WTC11 (cell line): ENCODE measurements around the gene TNN.

Source experiments
- ELF4 ChIP-seq: sonication (generic); formaldehyde crosslinking; IDR thresholded peaks from 2 replicates; pipeline ENCODE4 v1.8.1; 2022; ENCODE audit warnings: low read depth, mild to moderate bottlenecking, moderate library complexity, missing genetic modification reagents
- SP1 ChIP-seq: sonication (generic); formaldehyde crosslinking; conservative IDR thresholded peaks from 2 replicates; pipeline ENCODE4 v1.8.1; 2022; ENCODE audit warnings: missing genetic modification reagents
- TEAD4 ChIP-seq: sonication (generic); formaldehyde crosslinking; IDR thresholded peaks from 2 replicates; pipeline ENCODE4 v1.8.0; 2022; ENCODE audit warnings: mild to moderate bottlenecking, missing genetic modification reagents
- ZNF232 ChIP-seq: sonication (generic); formaldehyde crosslinking; IDR thresholded peaks from 2 replicates; pipeline ENCODE4 v1.8.0; 2022; ENCODE audit warnings: mild to moderate bottlenecking, missing genetic modification reagents
- ZNF263 ChIP-seq: sonication (generic); formaldehyde crosslinking; IDR thresholded peaks from 2 replicates; pipeline ENCODE4 v1.8.1; 2022; ENCODE audit warnings: low read depth, mild to moderate bottlenecking, moderate library complexity, missing genetic modification reagents
- TF ChIP-seq, protein P1 (sequence below): fragments of 200-600 bp; IDR thresholded peaks from 2 replicates; pipeline ENCODE4 v1.8.0; 2022; ENCODE audit warnings: antibody characterized with exemption
- TF ChIP-seq, protein P2 (sequence below): sonication (generic); formaldehyde crosslinking; IDR thresholded peaks from 2 replicates; pipeline ENCODE4 v1.8.0; 2022; ENCODE audit warnings: mild to moderate bottlenecking, missing genetic modification reagents
- TF ChIP-seq, protein P3 (sequence below): fragments of 250-450 bp; sonication (Bioruptor Pico); IDR thresholded peaks from 2 replicates; pipeline ENCODE4 v1.9.0; 2021; ENCODE audit warnings: mild to moderate bottlenecking, borderline replicate concordance
- TF ChIP-seq, protein P4 (sequence below): sonication (generic); formaldehyde crosslinking; IDR thresholded peaks from 2 replicates; pipeline ENCODE4 v1.8.1; 2023; ENCODE audit warnings: mild to moderate bottlenecking, missing genetic modification reagents, moderate library complexity
- TF ChIP-seq, protein P5 (sequence below): sonication (generic); formaldehyde crosslinking; IDR thresholded peaks from 2 replicates; pipeline ENCODE4 v1.8.1; 2023; ENCODE audit warnings: mild to moderate bottlenecking, missing genetic modification reagents, borderline replicate concordance

DNA sequence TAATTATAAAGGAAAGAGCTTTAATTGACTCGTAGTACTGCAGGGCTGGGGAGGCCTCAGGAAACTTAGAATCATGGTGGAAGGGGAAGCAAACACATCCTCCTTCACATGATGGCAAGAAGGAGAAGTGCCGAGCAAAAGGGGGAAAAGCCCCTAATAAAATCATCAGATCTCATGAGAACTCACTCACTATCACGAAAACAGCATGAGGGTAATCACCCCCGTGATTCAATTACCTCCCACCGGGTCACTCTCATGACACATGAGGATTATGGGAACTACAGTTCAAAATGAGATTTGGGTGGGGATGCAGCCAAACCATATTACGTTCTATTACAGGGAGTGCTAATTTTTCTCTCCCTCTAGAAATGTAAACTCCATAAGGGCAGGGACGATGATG lies 30.2 kb upstream of the TNN start:
- no peak for TF ChIP-seq ELF4 (CRISPR knock-in tag)
- TF ChIP-seq, protein P1, sequence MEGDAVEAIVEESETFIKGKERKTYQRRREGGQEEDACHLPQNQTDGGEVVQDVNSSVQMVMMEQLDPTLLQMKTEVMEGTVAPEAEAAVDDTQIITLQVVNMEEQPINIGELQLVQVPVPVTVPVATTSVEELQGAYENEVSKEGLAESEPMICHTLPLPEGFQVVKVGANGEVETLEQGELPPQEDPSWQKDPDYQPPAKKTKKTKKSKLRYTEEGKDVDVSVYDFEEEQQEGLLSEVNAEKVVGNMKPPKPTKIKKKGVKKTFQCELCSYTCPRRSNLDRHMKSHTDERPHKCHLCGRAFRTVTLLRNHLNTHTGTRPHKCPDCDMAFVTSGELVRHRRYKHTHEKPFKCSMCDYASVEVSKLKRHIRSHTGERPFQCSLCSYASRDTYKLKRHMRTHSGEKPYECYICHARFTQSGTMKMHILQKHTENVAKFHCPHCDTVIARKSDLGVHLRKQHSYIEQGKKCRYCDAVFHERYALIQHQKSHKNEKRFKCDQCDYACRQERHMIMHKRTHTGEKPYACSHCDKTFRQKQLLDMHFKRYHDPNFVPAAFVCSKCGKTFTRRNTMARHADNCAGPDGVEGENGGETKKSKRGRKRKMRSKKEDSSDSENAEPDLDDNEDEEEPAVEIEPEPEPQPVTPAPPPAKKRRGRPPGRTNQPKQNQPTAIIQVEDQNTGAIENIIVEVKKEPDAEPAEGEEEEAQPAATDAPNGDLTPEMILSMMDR: no peak
- TF ChIP-seq, protein P2, sequence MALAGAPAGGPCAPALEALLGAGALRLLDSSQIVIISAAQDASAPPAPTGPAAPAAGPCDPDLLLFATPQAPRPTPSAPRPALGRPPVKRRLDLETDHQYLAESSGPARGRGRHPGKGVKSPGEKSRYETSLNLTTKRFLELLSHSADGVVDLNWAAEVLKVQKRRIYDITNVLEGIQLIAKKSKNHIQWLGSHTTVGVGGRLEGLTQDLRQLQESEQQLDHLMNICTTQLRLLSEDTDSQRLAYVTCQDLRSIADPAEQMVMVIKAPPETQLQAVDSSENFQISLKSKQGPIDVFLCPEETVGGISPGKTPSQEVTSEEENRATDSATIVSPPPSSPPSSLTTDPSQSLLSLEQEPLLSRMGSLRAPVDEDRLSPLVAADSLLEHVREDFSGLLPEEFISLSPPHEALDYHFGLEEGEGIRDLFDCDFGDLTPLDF (CRISPR knock-in tag): no peak
- TF ChIP-seq, protein P3, sequence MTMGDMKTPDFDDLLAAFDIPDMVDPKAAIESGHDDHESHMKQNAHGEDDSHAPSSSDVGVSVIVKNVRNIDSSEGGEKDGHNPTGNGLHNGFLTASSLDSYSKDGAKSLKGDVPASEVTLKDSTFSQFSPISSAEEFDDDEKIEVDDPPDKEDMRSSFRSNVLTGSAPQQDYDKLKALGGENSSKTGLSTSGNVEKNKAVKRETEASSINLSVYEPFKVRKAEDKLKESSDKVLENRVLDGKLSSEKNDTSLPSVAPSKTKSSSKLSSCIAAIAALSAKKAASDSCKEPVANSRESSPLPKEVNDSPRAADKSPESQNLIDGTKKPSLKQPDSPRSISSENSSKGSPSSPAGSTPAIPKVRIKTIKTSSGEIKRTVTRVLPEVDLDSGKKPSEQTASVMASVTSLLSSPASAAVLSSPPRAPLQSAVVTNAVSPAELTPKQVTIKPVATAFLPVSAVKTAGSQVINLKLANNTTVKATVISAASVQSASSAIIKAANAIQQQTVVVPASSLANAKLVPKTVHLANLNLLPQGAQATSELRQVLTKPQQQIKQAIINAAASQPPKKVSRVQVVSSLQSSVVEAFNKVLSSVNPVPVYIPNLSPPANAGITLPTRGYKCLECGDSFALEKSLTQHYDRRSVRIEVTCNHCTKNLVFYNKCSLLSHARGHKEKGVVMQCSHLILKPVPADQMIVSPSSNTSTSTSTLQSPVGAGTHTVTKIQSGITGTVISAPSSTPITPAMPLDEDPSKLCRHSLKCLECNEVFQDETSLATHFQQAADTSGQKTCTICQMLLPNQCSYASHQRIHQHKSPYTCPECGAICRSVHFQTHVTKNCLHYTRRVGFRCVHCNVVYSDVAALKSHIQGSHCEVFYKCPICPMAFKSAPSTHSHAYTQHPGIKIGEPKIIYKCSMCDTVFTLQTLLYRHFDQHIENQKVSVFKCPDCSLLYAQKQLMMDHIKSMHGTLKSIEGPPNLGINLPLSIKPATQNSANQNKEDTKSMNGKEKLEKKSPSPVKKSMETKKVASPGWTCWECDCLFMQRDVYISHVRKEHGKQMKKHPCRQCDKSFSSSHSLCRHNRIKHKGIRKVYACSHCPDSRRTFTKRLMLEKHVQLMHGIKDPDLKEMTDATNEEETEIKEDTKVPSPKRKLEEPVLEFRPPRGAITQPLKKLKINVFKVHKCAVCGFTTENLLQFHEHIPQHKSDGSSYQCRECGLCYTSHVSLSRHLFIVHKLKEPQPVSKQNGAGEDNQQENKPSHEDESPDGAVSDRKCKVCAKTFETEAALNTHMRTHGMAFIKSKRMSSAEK: no peak
- TF ChIP-seq TEAD4 (CRISPR knock-in tag): no peak
- no peak for TF ChIP-seq ZNF263 (CRISPR knock-in tag)
- TF ChIP-seq, protein P4, sequence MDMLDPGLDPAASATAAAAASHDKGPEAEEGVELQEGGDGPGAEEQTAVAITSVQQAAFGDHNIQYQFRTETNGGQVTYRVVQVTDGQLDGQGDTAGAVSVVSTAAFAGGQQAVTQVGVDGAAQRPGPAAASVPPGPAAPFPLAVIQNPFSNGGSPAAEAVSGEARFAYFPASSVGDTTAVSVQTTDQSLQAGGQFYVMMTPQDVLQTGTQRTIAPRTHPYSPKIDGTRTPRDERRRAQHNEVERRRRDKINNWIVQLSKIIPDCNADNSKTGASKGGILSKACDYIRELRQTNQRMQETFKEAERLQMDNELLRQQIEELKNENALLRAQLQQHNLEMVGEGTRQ (CRISPR knock-in tag): no peak
- no peak for TF ChIP-seq SP1 (CRISPR knock-in tag)
- TF ChIP-seq, protein P5, sequence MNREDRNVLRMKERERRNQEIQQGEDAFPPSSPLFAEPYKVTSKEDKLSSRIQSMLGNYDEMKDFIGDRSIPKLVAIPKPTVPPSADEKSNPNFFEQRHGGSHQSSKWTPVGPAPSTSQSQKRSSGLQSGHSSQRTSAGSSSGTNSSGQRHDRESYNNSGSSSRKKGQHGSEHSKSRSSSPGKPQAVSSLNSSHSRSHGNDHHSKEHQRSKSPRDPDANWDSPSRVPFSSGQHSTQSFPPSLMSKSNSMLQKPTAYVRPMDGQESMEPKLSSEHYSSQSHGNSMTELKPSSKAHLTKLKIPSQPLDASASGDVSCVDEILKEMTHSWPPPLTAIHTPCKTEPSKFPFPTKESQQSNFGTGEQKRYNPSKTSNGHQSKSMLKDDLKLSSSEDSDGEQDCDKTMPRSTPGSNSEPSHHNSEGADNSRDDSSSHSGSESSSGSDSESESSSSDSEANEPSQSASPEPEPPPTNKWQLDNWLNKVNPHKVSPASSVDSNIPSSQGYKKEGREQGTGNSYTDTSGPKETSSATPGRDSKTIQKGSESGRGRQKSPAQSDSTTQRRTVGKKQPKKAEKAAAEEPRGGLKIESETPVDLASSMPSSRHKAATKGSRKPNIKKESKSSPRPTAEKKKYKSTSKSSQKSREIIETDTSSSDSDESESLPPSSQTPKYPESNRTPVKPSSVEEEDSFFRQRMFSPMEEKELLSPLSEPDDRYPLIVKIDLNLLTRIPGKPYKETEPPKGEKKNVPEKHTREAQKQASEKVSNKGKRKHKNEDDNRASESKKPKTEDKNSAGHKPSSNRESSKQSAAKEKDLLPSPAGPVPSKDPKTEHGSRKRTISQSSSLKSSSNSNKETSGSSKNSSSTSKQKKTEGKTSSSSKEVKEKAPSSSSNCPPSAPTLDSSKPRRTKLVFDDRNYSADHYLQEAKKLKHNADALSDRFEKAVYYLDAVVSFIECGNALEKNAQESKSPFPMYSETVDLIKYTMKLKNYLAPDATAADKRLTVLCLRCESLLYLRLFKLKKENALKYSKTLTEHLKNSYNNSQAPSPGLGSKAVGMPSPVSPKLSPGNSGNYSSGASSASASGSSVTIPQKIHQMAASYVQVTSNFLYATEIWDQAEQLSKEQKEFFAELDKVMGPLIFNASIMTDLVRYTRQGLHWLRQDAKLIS: no peak
- no peak for TF ChIP-seq ZNF232
